T follicular helper cell (primary cell): ENCODE measurements around the gene ASMT.
"Not testable (repeated sequence)": the region's sequence is repeated elsewhere in the genome, so short reads cannot be mapped to it uniquely, and the experiment has no call there.

Experiments
- DNase-seq: peaks from one replicate; pipeline ENCODE4 v3.0.0-alpha.2; 2020; ENCODE audit warnings: low read depth
- total RNA-seq, 2 experiments: gene quantifications; one replicate each; lab custom pipeline; 2026; lab: John Stamatoyannopoulos, UW

Gene ASMT
- total RNA-seq, result 0.35 to 0.48 reads per million in 2 experiments

GRCh38 chrX:1614927-1615326 lies at the start of gene ASMT:
Gene ASMT (plus strand): TSS chrX:1615059. CDS start chrX:1615200, 141 bp downstream.
- no peak for DNase-seq

- not testable (repeated sequence) for DNase-seq
These were observed 40.7 kb upstream of the ASMT start for GRCh38 chrX:1574181-1574580.

GRCh38 chrX:1576201-1576992 lies 38.5 kb upstream of the ASMT start:
- DNase-seq, result no peak

- no peak for DNase-seq
These were observed 37.0 kb upstream of the ASMT start for GRCh38 chrX:1577845-1578244.

- DNase-seq, result no peak
These were observed 36.2 kb upstream of the ASMT start for GRCh38 chrX:1578511-1579173.

GRCh38 chrX:1581132-1581531 lies 33.7 kb upstream of the ASMT start:
- peak; percentile 56 for DNase-seq

- DNase-seq, result no peak
These were observed 32.0 kb upstream of the ASMT start for GRCh38 chrX:1582686-1583437.

- DNase-seq, result no peak
These were observed 30.4 kb upstream of the ASMT start for GRCh38 chrX:1584237-1585011.

GRCh38 chrX:1587161-1587560 lies 27.7 kb upstream of the ASMT start:
- no peak for DNase-seq

GRCh38 chrX:1589356-1590130 lies 25.3 kb upstream of the ASMT start:
- no peak for DNase-seq

- peak; percentile 94 for DNase-seq
These were observed 23.6 kb upstream of the ASMT start, which contains the start of gene AKAP17A for GRCh38 chrX:1591102-1591862. Gene AKAP17A (plus strand): TSS chrX:1591604. CDS start chrX:1593463, 1,859 bp downstream.

- no peak for DNase-seq
These were observed 22.9 kb upstream of the ASMT start for GRCh38 chrX:1591863-1592469.

- DNase-seq, result no peak
These were observed 22.3 kb upstream of the ASMT start for GRCh38 chrX:1592470-1593142.

- DNase-seq, result no peak
These were observed 21.3 kb upstream of the ASMT start for GRCh38 chrX:1593286-1594271.

- no peak for DNase-seq
These were observed 19.2 kb upstream of the ASMT start for GRCh38 chrX:1595711-1596060.

GRCh38 chrX:1596676-1597344 lies 18.0 kb upstream of the ASMT start:
- DNase-seq, result no peak

GRCh38 chrX:1597345-1598020 lies 17.4 kb upstream of the ASMT start:
- DNase-seq, result no peak
